ENCODE data around the gene CREG1.

DNA sequence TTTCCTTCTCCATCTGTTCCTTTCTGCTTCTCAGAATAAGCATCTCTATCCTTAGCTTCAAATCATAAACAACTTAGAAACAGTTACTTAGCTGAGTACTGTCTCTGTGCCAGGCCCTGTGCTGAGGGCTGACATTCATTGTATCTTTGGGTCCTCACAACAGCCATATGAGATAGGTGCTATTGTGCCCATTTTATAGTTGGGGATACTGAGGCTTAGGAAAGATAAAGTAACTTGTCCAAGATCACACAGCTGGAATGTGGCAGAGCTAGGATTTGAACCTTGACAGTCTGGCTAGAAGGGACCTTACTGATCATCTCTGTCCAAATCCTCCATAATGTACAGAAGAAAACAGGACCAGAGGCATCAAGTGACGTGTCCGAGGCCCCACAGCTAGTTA lies 60.2 kb downstream of the CREG1 start:
- TF ChIP-seq, protein P1, sequence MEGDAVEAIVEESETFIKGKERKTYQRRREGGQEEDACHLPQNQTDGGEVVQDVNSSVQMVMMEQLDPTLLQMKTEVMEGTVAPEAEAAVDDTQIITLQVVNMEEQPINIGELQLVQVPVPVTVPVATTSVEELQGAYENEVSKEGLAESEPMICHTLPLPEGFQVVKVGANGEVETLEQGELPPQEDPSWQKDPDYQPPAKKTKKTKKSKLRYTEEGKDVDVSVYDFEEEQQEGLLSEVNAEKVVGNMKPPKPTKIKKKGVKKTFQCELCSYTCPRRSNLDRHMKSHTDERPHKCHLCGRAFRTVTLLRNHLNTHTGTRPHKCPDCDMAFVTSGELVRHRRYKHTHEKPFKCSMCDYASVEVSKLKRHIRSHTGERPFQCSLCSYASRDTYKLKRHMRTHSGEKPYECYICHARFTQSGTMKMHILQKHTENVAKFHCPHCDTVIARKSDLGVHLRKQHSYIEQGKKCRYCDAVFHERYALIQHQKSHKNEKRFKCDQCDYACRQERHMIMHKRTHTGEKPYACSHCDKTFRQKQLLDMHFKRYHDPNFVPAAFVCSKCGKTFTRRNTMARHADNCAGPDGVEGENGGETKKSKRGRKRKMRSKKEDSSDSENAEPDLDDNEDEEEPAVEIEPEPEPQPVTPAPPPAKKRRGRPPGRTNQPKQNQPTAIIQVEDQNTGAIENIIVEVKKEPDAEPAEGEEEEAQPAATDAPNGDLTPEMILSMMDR (IDR thresholded peaks at IDR 0.05): no peak
- TF ChIP-seq POLR2AphosphoS5 (IDR thresholded peaks at IDR 0.05) (no peak), POLR2A (IDR thresholded peaks at IDR 0.05) (no peak)

Measured in sigmoid colon (tissue), 4 donors.